Stimulated activated CD8-positive, alpha-beta memory T cell treated with anti-CD3 and anti-CD28 coated beads, Interleukin-4, amount 100 ng/mL, for 24 hours (primary cell): ENCODE results near the gene EPS15.
"Not testable (repeated sequence)": the region's sequence is repeated elsewhere in the genome, so short reads cannot be mapped to it uniquely, and the experiment has no call there.

Source experiments
- DNase-seq: peaks from one replicate; pipeline ENCODE4 v3.0.0-alpha.2; 2020; ENCODE audit warnings: low read depth

Gene EPS15

GRCh38 chr1:51519048-51519864 is at the start of gene EPS15:
EPS15 (minus strand) TSS chr1:51519266; CDS start chr1:51519231, 35 bp downstream.
- DNase-seq, result peak; percentile 86

GRCh38 chr1:51568231-51568935 is 49.3 kb upstream of the EPS15 start:
- no peak for DNase-seq

GRCh38 chr1:51567653-51568052 is 48.6 kb upstream of the EPS15 start:
- no peak for DNase-seq

- DNase-seq, result no peak
Measured at GRCh38 chr1:51566260-51566659, 47.2 kb upstream of the EPS15 start.

- no peak for DNase-seq
Measured at GRCh38 chr1:51565009-51565408, 45.9 kb upstream of the EPS15 start.

GRCh38 chr1:51564124-51564523 is 45.1 kb upstream of the EPS15 start:
- no peak for DNase-seq

GRCh38 chr1:51561702-51562101 is 42.6 kb upstream of the EPS15 start:
- DNase-seq, result no peak

- not testable (repeated sequence) for DNase-seq
Measured at GRCh38 chr1:51560895-51561294, 41.8 kb upstream of the EPS15 start.

- DNase-seq, result no peak
Measured at GRCh38 chr1:51560034-51560433, 41.0 kb upstream of the EPS15 start.

- no peak for DNase-seq
Measured at GRCh38 chr1:51559501-51559900, 40.4 kb upstream of the EPS15 start.

GRCh38 chr1:51559064-51559500 is 40.0 kb upstream of the EPS15 start:
- no peak for DNase-seq

- DNase-seq, result no peak
Measured at GRCh38 chr1:51558375-51558924, 39.4 kb upstream of the EPS15 start.

- DNase-seq, result no peak
Measured at GRCh38 chr1:51557168-51557567, 38.1 kb upstream of the EPS15 start.

GRCh38 chr1:51555866-51556619 is 37.0 kb upstream of the EPS15 start:
- DNase-seq, result no peak

GRCh38 chr1:51553911-51554310 is 34.8 kb upstream of the EPS15 start:
- no peak for DNase-seq

- DNase-seq, result no peak
Measured at GRCh38 chr1:51552929-51553807, 34.1 kb upstream of the EPS15 start.

- DNase-seq, result no peak
Measured at GRCh38 chr1:51551848-51552296, 32.8 kb upstream of the EPS15 start.

- no peak for DNase-seq
Measured at GRCh38 chr1:51551081-51551480, 32.0 kb upstream of the EPS15 start.

- DNase-seq, result no peak
Measured at GRCh38 chr1:51549901-51550300, 30.8 kb upstream of the EPS15 start.

- DNase-seq, result no peak
Measured at GRCh38 chr1:51549016-51549619, 30.1 kb upstream of the EPS15 start.

- DNase-seq, result no peak
Measured at GRCh38 chr1:51543858-51544257, 24.8 kb upstream of the EPS15 start.
